Activated B cell treated with CpG ODN at 0.5 μM for 24 hours (primary cell): ENCODE results near the gene PRIMPOL. TPM values are rescaled to one million over a fixed set of nuclear protein-coding genes. Genes with fewer than 3 reads are reported as not detected.

ENCODE experiments used
- ATAC-seq: fragments of 200-7000 bp; cut with Tn5 transposase; one replicate; pipeline ENCODE4 v1.10.0; 2021; ENCODE audit warnings: low read depth, mild to moderate bottlenecking, moderate library complexity
- CTCF ChIA-PET: fragments of 350-600 bp; sonication (Branson Sonifier 250); formaldehyde crosslinking; loops from one replicate; lab custom pipeline; 2021; ENCODE audit warnings: antibody characterized with exemption; lab: Charles Lee
- POLR2A ChIA-PET: fragments of 350-600 bp; sonication (Branson Sonifier 250); formaldehyde crosslinking; loops from one replicate; lab custom pipeline; 2021; ENCODE audit warnings: antibody characterized with exemption; lab: Charles Lee
- DNase-seq: peaks from one replicate; pipeline ENCODE4 v3.0.0; 2022
- H3K27ac Mint-ChIP-seq: one replicate; pipeline ENCODE4 v1.8.0; 2020; ENCODE audit warnings: mixed read lengths
- H3K27me3 Mint-ChIP-seq: one replicate; pipeline ENCODE4 v1.8.0; 2021; ENCODE audit warnings: mixed read lengths
- H3K36me3 Mint-ChIP-seq: one replicate; pipeline ENCODE4 v1.8.0; 2021; ENCODE audit warnings: low read depth, mixed read lengths
- H3K4me1 Mint-ChIP-seq: one replicate; pipeline ENCODE4 v1.8.0; 2021; ENCODE audit warnings: mixed read lengths
- H3K4me3 Mint-ChIP-seq: one replicate; pipeline ENCODE4 v1.8.0; 2020; ENCODE audit warnings: mild to moderate bottlenecking, mixed read lengths
- H3K9me3 Mint-ChIP-seq: one replicate; pipeline ENCODE4 v1.8.0; 2020; ENCODE audit warnings: mixed read lengths
- CTCF ChIP-seq: fragments of 200-600 bp; IDR thresholded peaks from one replicate; pipeline ENCODE4 v1.8.0; 2022; ENCODE audit warnings: antibody characterized with exemption, mild to moderate bottlenecking
- intact Hi-C: fragments of 100-400 bp; cut with micrococcal nuclease; formaldehyde crosslinking; loops from one replicate; pipeline ENCODE4 v1.15.1; 2024
- total RNA-seq: library from RNA; stranded (reverse); gene quantifications from 2 replicates; pipeline ENCODE4 v1.2.3, GENCODE V29; 2022

Gene PRIMPOL
- total RNA-seq, 1 donor from 2014 or later = 11.6 TPM

- H3K27ac Mint-ChIP-seq = no peak overlapping the region
- ATAC-seq = no peak
- intact Hi-C loops = loop anchor here (5.0 kb wide), 1 partner anchor 40 kb away; no protein-coding TSS in a partner anchor
- POLR2A ChIA-PET = interaction anchor here (1.0 kb wide), 1 partner anchor 13 kb away, joined by 3 read pairs; the partner anchor contains the start of genes CASP3 and PRIMPOL
- H3K36me3 Mint-ChIP-seq = peaks cover 23% of the 10 kb centered on the region
- peaks cover 8% of the 10 kb centered on the region for H3K4me1 Mint-ChIP-seq
- no peak for TF ChIP-seq CTCF
- no peaks in the 10 kb centered on the region for H3K27me3 Mint-ChIP-seq
- CTCF ChIA-PET = no interaction called here
- no peak for DNase-seq
- H3K4me3 Mint-ChIP-seq = no peak overlapping the region
- no peaks in the 10 kb centered on the region for H3K9me3 Mint-ChIP-seq
Measured at GRCh38 chr4:184662236-184662635, 12.7 kb downstream of the PRIMPOL start.

- H3K4me3 Mint-ChIP-seq = no peak overlapping the region
- CTCF ChIA-PET = no interaction called here
- POLR2A ChIA-PET = no interaction called here
- H3K9me3 Mint-ChIP-seq = no peaks in the 10 kb centered on the region
- ATAC-seq (no peak), DNase-seq (no peak)
- H3K27me3 Mint-ChIP-seq = no peaks in the 10 kb centered on the region
- peaks cover 11% of the 10 kb centered on the region for H3K4me1 Mint-ChIP-seq
- no peak overlapping the region for H3K27ac Mint-ChIP-seq
- TF ChIP-seq CTCF = no peak
- H3K36me3 Mint-ChIP-seq = peaks cover 34% of the 10 kb centered on the region
- intact Hi-C loops = loop anchor here (5.0 kb wide), 1 partner anchor 38 kb away; no protein-coding TSS in a partner anchor
Measured at GRCh38 chr4:184664445-184665210, 15.1 kb downstream of the PRIMPOL start.

GRCh38 chr4:184666670-184667069, 17.1 kb downstream of the PRIMPOL start:
- no peak overlapping the region for H3K27ac Mint-ChIP-seq
- peaks cover 37% of the 10 kb centered on the region for H3K36me3 Mint-ChIP-seq
- H3K4me3 Mint-ChIP-seq = no peak overlapping the region
- peaks cover 11% of the 10 kb centered on the region for H3K4me1 Mint-ChIP-seq
- intact Hi-C loops = no loop called here
- ChIA-PET POLR2A (interaction anchor here (0.5 kb wide), 1 partner anchor 81 kb away, joined by 4 read pairs; no protein-coding TSS in a partner anchor), CTCF (no interaction called here)
- no peaks in the 10 kb centered on the region for H3K27me3 Mint-ChIP-seq
- DNase-seq (no peak), ATAC-seq (no peak)
- TF ChIP-seq CTCF = no peak
- no peaks in the 10 kb centered on the region for H3K9me3 Mint-ChIP-seq

GRCh38 chr4:184668096-184668495, 18.6 kb downstream of the PRIMPOL start:
- no peaks in the 10 kb centered on the region for H3K27me3 Mint-ChIP-seq
- DNase-seq = no peak
- ChIA-PET POLR2A (no interaction called here), CTCF (no interaction called here)
- peaks cover 49% of the 10 kb centered on the region for H3K36me3 Mint-ChIP-seq
- no peak overlapping the region for H3K4me3 Mint-ChIP-seq
- TF ChIP-seq CTCF = no peak
- ATAC-seq = no peak
- H3K4me1 Mint-ChIP-seq = peaks cover 8% of the 10 kb centered on the region
- no peaks in the 10 kb centered on the region for H3K9me3 Mint-ChIP-seq
- H3K27ac Mint-ChIP-seq = no peak overlapping the region
- intact Hi-C loops = no loop called here

- Mint-ChIP-seq H3K4me1 (peaks cover 8% of the 10 kb centered on the region), H3K36me3 (peaks cover 50% of the 10 kb centered on the region), H3K27me3 (no peaks in the 10 kb centered on the region), H3K9me3 (no peaks in the 10 kb centered on the region), H3K4me3 (no peak overlapping the region), H3K27ac (no peak overlapping the region)
- DNase-seq = no peak
- intact Hi-C loops = no loop called here
- TF ChIP-seq CTCF = no peak
- POLR2A ChIA-PET = no interaction called here
- ATAC-seq = no peak
- CTCF ChIA-PET = no interaction called here
Measured at GRCh38 chr4:184668511-184669114, 19.1 kb downstream of the PRIMPOL start.
